Tibial artery (tissue), 4 donors: ENCODE data around the gene GFAP.
A peak's percentile ranks its signal among the peaks of the same experiment; 100 is the strongest.

Experiments used
- DNase-seq, 2 donors: peaks; one replicate each; pipeline ENCODE4 v3.0.0-alpha.2; 2019
- H3K27ac ChIP-seq, 2 donors: fragments of 200-600 bp; sonication (generic) in 1 of 2; 1 replicate in 1 of 2; 2 replicates in 1 of 2; pipeline ENCODE4 v1.5.1; 2018 to 2019; ENCODE audit warnings: mild to moderate bottlenecking in 1 of 2
- H3K27me3 ChIP-seq, 2 donors: fragments of 200-600 bp; sonication (generic) in 1 of 2; one replicate each; pipeline versions ENCODE4 v1.5.1 to v1.6.0; 2016 to 2019
- H3K36me3 ChIP-seq, 3 donors: fragments of 200-600 bp; sonication (generic) in 2 of 3; one replicate each; pipeline ENCODE4 v1.5.1; 2016 to 2019; ENCODE audit warnings: mild to moderate bottlenecking in 2 of 3
- H3K4me1 ChIP-seq, 4 donors: fragments of 200-600 bp; sonication (generic) in 2 of 4; 1 replicate in 3 of 4; 2 replicates in 1 of 4; pipeline ENCODE4 v1.5.1; 2016 to 2019
- H3K4me3 ChIP-seq, 2 donors: fragments of 200-600 bp; sonication (generic) in 1 of 2; 1 replicate in 1 of 2; 2 replicates in 1 of 2; pipeline ENCODE4 v1.5.1; 2018 to 2019; ENCODE audit warnings: mild to moderate bottlenecking in 2 of 2
- H3K9me3 ChIP-seq, 3 donors: fragments of 200-600 bp; sonication (generic) in 1 of 3; one replicate each; pipeline ENCODE4 v1.5.1; 2016 to 2019
- intact Hi-C: fragments of 100-400 bp; cut with DNase I; formaldehyde crosslinking; loops from one replicate; pipeline ENCODE4 v1.15.0; 2023; ENCODE audit warnings: low total_unique reads
- TF ChIP-seq, protein P1 (sequence below), 2 experiments: fragments of 200-600 bp in 1 of 2; fragments of 450-650 bp in 1 of 2; IDR thresholded peaks; one replicate each; pipeline ENCODE4 v1.5.1; 2017 to 2019; ENCODE audit warnings: antibody characterized with exemption in 2 of 2, mild to moderate bottlenecking in 1 of 2, moderate library complexity in 1 of 2

Gene GFAP

GRCh38 chr17:44892250-44892649, 23.1 kb downstream of the GFAP start:
- intact Hi-C loops: no loop called here
- H3K4me3 ChIP-seq: no peak overlapping the region
- peaks cover 23 to 42% (median 36%) of the 10 kb centered on the region in 3 donors for H3K36me3 ChIP-seq
- no peaks in the 10 kb centered on the region for H3K9me3 ChIP-seq
- H3K27ac ChIP-seq: no peak overlapping the region
- no peaks in the 10 kb centered on the region for H3K27me3 ChIP-seq
- TF ChIP-seq, protein P1, sequence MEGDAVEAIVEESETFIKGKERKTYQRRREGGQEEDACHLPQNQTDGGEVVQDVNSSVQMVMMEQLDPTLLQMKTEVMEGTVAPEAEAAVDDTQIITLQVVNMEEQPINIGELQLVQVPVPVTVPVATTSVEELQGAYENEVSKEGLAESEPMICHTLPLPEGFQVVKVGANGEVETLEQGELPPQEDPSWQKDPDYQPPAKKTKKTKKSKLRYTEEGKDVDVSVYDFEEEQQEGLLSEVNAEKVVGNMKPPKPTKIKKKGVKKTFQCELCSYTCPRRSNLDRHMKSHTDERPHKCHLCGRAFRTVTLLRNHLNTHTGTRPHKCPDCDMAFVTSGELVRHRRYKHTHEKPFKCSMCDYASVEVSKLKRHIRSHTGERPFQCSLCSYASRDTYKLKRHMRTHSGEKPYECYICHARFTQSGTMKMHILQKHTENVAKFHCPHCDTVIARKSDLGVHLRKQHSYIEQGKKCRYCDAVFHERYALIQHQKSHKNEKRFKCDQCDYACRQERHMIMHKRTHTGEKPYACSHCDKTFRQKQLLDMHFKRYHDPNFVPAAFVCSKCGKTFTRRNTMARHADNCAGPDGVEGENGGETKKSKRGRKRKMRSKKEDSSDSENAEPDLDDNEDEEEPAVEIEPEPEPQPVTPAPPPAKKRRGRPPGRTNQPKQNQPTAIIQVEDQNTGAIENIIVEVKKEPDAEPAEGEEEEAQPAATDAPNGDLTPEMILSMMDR (IDR thresholded peaks at IDR 0.05): no peak
- peak in 1 of 2 donors; percentile 1 for DNase-seq
- peaks cover 0 to 7% (median 2%) of the 10 kb centered on the region in 4 donors for H3K4me1 ChIP-seq

- intact Hi-C loops: no loop called here
- Histone ChIP-seq H3K27me3 (no peaks in the 10 kb centered on the region), H3K4me3 (no peak overlapping the region), H3K4me1 (no peaks in the 10 kb centered on the region), H3K9me3 (no peaks in the 10 kb centered on the region), H3K27ac (no peak overlapping the region), H3K36me3 (peaks cover 43 to 64% (median 54%) of the 10 kb centered on the region in 3 donors)
- DNase-seq: peak in 1 of 2 donors; percentile 1
- TF ChIP-seq, protein P1 (IDR thresholded peaks at IDR 0.05): no peak
Observed at GRCh38 chr17:44889003-44889402, 26.3 kb downstream of the GFAP start.

- peak in 1 of 2 donors; percentile 41 for DNase-seq
- Histone ChIP-seq H3K27ac (no peak overlapping the region), H3K27me3 (no peaks in the 10 kb centered on the region), H3K36me3 (peaks cover 43 to 64% (median 54%) of the 10 kb centered on the region in 3 donors), H3K4me3 (no peak overlapping the region), H3K4me1 (no peaks in the 10 kb centered on the region), H3K9me3 (no peaks in the 10 kb centered on the region)
- TF ChIP-seq, protein P1 (IDR thresholded peaks at IDR 0.05): no peak
- intact Hi-C loops: no loop called here
Observed at GRCh38 chr17:44887971-44888954, 27.0 kb downstream of the GFAP start.

DNA sequence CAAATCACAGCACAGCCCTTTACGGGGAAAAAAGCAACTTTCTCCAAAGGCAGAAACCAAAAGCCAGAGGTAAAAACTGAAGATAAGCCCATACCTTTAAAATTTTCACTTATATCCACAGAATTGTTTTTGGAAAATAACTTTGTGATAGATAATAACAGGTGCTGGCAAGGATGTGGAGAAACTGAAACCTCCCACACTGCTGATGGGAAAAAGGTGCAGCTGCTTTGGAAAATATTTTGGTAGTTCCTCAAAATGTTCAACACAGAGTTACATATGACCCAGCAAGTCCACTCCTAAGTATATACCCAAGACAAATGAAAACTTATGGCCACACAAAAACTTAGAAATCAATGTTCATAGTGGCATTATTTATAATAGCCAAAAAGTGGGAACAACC, 28.3 kb downstream of the GFAP start:
- no peak overlapping the region for H3K4me3 ChIP-seq
- H3K27ac ChIP-seq: no peak overlapping the region
- H3K4me1 ChIP-seq: no peaks in the 10 kb centered on the region
- intact Hi-C loops: no loop called here
- TF ChIP-seq, protein P1 (IDR thresholded peaks at IDR 0.05): no peak
- no peak for DNase-seq
- no peaks in the 10 kb centered on the region for H3K9me3 ChIP-seq
- peaks cover 46 to 64% (median 55%) of the 10 kb centered on the region in 3 donors for H3K36me3 ChIP-seq
- H3K27me3 ChIP-seq: no peaks in the 10 kb centered on the region

- Histone ChIP-seq H3K36me3 (peaks cover 53 to 75% (median 63%) of the 10 kb centered on the region in 3 donors), H3K4me1 (no peaks in the 10 kb centered on the region), H3K27ac (no peak overlapping the region), H3K9me3 (no peaks in the 10 kb centered on the region), H3K27me3 (no peaks in the 10 kb centered on the region), H3K4me3 (no peak overlapping the region)
- TF ChIP-seq, protein P1 (IDR thresholded peaks at IDR 0.05): no peak
- intact Hi-C loops: no loop called here
- no peak for DNase-seq
Observed at GRCh38 chr17:44884941-44885340, 30.4 kb downstream of the GFAP start.
